K562 (cell line): ENCODE data around the gene MMP17. TPM values are rescaled to one million over a fixed set of nuclear protein-coding genes. Genes with fewer than 3 reads are reported as not detected.
A peak's percentile ranks its signal among the peaks of the same experiment; 100 is the strongest.

Source experiments
- ARNT ChIP-seq, 2 experiments: fragments of 450-650 bp; IDR thresholded peaks; 2 replicates each; pipeline ENCODE4 v1.6.1; 2016; ENCODE audit warnings: mild to moderate bottlenecking in 1 of 2
- CAMTA2 ChIP-seq: fragments of 250-450 bp; sonication (Bioruptor Pico); conservative IDR thresholded peaks from 2 replicates; pipeline ENCODE4 v1.5.1; 2022
- CC2D1A ChIP-seq: fragments of 450-650 bp; IDR thresholded peaks from 2 replicates; pipeline ENCODE4 v1.6.1; 2017; ENCODE audit warnings: mild to moderate bottlenecking
- CHD1 ChIP-seq: fragments of 200-600 bp; sonication (generic); IDR thresholded peaks from one replicate; pipeline ENCODE4 v1.6.1; 2012; ENCODE audit warnings: mild to moderate bottlenecking, moderate library complexity, low read length, inconsistent platforms
- CREM ChIP-seq: IDR thresholded peaks from 2 replicates; pipeline ENCODE4 v1.6.1; 2014; ENCODE audit warnings: antibody characterized with exemption, low read depth
- E2F6 ChIP-seq, 2 experiments: IDR thresholded peaks; 2 replicates each; pipeline ENCODE4 v1.6.1; 2011; ENCODE audit warnings: borderline replicate concordance in 1 of 2, control low read depth in 1 of 2, low read depth in 1 of 2, low read length in 1 of 2, mild to moderate bottlenecking in 1 of 2, mixed read lengths in 1 of 2, moderate library complexity in 1 of 2; ENCODE audit not compliant: insufficient read depth in 1 of 2, insufficient read length in 1 of 2, poor library complexity in 1 of 2, severe bottlenecking in 1 of 2; ENCODE audit errors: extremely low read depth in 1 of 2
- HMGN3 ChIP-seq: IDR thresholded peaks from 2 replicates; pipeline ENCODE4 v1.6.1; 2011; ENCODE audit warnings: borderline replicate concordance, low read depth, mild to moderate bottlenecking, mixed read lengths, low read length; ENCODE audit not compliant: insufficient read length; ENCODE audit errors: extremely low read depth
- MAZ ChIP-seq, 2 experiments: fragments of 450-650 bp in 1 of 2; sonication (generic) in 1 of 2; formaldehyde crosslinking; IDR thresholded peaks in 1 of 2; conservative IDR thresholded peaks in 1 of 2; 2 replicates each; pipeline versions ENCODE4 v1.4.0 to v1.5.0; 2020; ENCODE audit warnings: mild to moderate bottlenecking in 1 of 2, missing genetic modification reagents in 1 of 2
- MEF2A ChIP-seq: IDR thresholded peaks from 2 replicates; pipeline ENCODE4 v1.6.1; 2011; ENCODE audit warnings: low read depth, mild to moderate bottlenecking, low read length, moderate library complexity; ENCODE audit not compliant: control insufficient read depth
- MEIS2 ChIP-seq: fragments of 450-650 bp; IDR thresholded peaks from 2 replicates; pipeline ENCODE4 v1.6.1; 2014; ENCODE audit warnings: mild to moderate bottlenecking; ENCODE audit not compliant: partially characterized antibody
- NFIC ChIP-seq: fragments of 450-650 bp; IDR thresholded peaks from 2 replicates; pipeline ENCODE4 v1.6.1; 2017; ENCODE audit warnings: mild to moderate bottlenecking, inconsistent platforms
- NONO ChIP-seq, 2 experiments: fragments of 200-400 bp in 1 of 2; fragments of 450-650 bp in 1 of 2; formaldehyde crosslinking in 1 of 2; IDR thresholded peaks; 2 replicates each; pipeline ENCODE4 v1.6.1; 2017; ENCODE audit warnings: low read depth in 2 of 2, mild to moderate bottlenecking in 2 of 2, moderate library complexity in 2 of 2, low read length in 1 of 2
- PCBP1 ChIP-seq: fragments of 200-400 bp; formaldehyde crosslinking; IDR thresholded peaks from 2 replicates; pipeline ENCODE4 v1.6.1; 2018; ENCODE audit warnings: mild to moderate bottlenecking, low read depth, low read length; ENCODE audit not compliant: poor library complexity, severe bottlenecking
- PHF8 ChIP-seq: fragments of 200-600 bp; sonication (generic); IDR thresholded peaks from 2 replicates; pipeline ENCODE4 v1.6.1; 2012; ENCODE audit warnings: mixed run types, mild to moderate bottlenecking, inconsistent platforms, low read length, moderate library complexity, borderline replicate concordance
- POLR2B ChIP-seq: fragments of 450-650 bp; IDR thresholded peaks from 2 replicates; pipeline ENCODE4 v1.6.1; 2018; ENCODE audit warnings: low read depth; ENCODE audit not compliant: partially characterized antibody
- POLR2G ChIP-seq: fragments of 200-400 bp; formaldehyde crosslinking; IDR thresholded peaks from 2 replicates; pipeline ENCODE4 v1.6.1; 2017; ENCODE audit warnings: low read depth, mild to moderate bottlenecking, antibody characterized with exemption, low read length, moderate library complexity
- RBFOX2 ChIP-seq: fragments of 200-400 bp; formaldehyde crosslinking; IDR thresholded peaks from 2 replicates; pipeline ENCODE4 v1.6.1; 2017; ENCODE audit warnings: low read depth, mild to moderate bottlenecking, low read length, moderate library complexity
- SMAD1 ChIP-seq: fragments of 150-350 bp; IDR thresholded peaks from 2 replicates; pipeline ENCODE4 v1.6.1; 2014; ENCODE audit warnings: low read length, low read depth; ENCODE audit not compliant: partially characterized antibody
- SUPT5H ChIP-seq: fragments of 450-650 bp; IDR thresholded peaks from 2 replicates; pipeline ENCODE4 v1.6.1; 2016
- TAF1 ChIP-seq: IDR thresholded peaks from 2 replicates; pipeline ENCODE4 v1.6.1; 2011; ENCODE audit warnings: mild to moderate bottlenecking, low read length, moderate library complexity; ENCODE audit not compliant: insufficient read depth, control insufficient read depth, severe bottlenecking; ENCODE audit errors: extremely low read depth
- ZNF146 ChIP-seq: IDR thresholded peaks from one replicate; pipeline ENCODE4 v1.6.1; 2018; ENCODE audit warnings: missing compliant biosample characterization; ENCODE audit not compliant: unreplicated experiment
- ZSCAN29 ChIP-seq: fragments of 450-650 bp; IDR thresholded peaks from 2 replicates; pipeline ENCODE4 v1.6.1; 2017
- polyA plus RNA-seq, 8 experiments: library from polyadenylated mRNA; depleted of rRNA in 4 of 8; stranded (reverse) in 5 of 8; unstranded in 3 of 8; fragments of >200 nt; fragmentation: Nextera tagmentation in 2 of 8; fragmentation: Illumina TruSeq in 1 of 8; extraction: Ambion mirVana in 2 of 8; extraction: Trizol in 1 of 8; gene quantifications; 2 replicates each; pipeline versions ENCODE4 v1.2.1 to v1.2.3, GENCODE V29; 2011 to 2014; ENCODE audit warnings: inconsistent platforms in 1 of 8, missing spikeins in 1 of 8
- total RNA-seq, 7 experiments: library from RNA; depleted of rRNA in 6 of 7; stranded (reverse); fragments of >200 nt in 6 of 7; fragmentation: Illumina TruSeq in 2 of 7; extraction: Trizol in 2 of 7; gene quantifications; 2 replicates each; pipeline versions ENCODE4 v1.2.1 to v1.2.3, GENCODE V29; 2011 to 2021; ENCODE audit warnings: low replicate concordance in 1 of 7
- TF ChIP-seq, protein P1 (sequence below): fragments of 250-450 bp; sonication (Bioruptor Pico); IDR thresholded peaks from 2 replicates; pipeline ENCODE4 v1.9.0; 2021; ENCODE audit warnings: mild to moderate bottlenecking, inconsistent platforms
- TF ChIP-seq, protein P2 (sequence below), 3 experiments: fragments of 200-800 bp in 1 of 3; sonication (Bioruptor generic) in 1 of 3; sonication (generic) in 1 of 3; formaldehyde crosslinking in 1 of 3; IDR thresholded peaks; 2 replicates each; pipeline versions ENCODE4 v1.6.1 to v1.8.0; 2016 to 2022; ENCODE audit warnings: mild to moderate bottlenecking in 2 of 3, missing compliant biosample characterization in 2 of 3, missing genetic modification characterization in 2 of 3, missing genetic modification reagents in 1 of 3

Gene MMP17
- total and polyA plus RNA-seq, 9 of the 15 experiments (the other 6 are each of a cell fraction or from before 2014, with no cell fraction given): 1.1 to 21.2 (median 17.1) TPM; not detected in 2

GRCh38 chr12:131894313-131894860, 66.2 kb downstream of the MMP17 start, which contains the start of gene ULK1 (continued):
- no peak for TF ChIP-seq CC2D1A
- peak; percentile 55 for TF ChIP-seq SUPT5H
- TF ChIP-seq, protein P1, sequence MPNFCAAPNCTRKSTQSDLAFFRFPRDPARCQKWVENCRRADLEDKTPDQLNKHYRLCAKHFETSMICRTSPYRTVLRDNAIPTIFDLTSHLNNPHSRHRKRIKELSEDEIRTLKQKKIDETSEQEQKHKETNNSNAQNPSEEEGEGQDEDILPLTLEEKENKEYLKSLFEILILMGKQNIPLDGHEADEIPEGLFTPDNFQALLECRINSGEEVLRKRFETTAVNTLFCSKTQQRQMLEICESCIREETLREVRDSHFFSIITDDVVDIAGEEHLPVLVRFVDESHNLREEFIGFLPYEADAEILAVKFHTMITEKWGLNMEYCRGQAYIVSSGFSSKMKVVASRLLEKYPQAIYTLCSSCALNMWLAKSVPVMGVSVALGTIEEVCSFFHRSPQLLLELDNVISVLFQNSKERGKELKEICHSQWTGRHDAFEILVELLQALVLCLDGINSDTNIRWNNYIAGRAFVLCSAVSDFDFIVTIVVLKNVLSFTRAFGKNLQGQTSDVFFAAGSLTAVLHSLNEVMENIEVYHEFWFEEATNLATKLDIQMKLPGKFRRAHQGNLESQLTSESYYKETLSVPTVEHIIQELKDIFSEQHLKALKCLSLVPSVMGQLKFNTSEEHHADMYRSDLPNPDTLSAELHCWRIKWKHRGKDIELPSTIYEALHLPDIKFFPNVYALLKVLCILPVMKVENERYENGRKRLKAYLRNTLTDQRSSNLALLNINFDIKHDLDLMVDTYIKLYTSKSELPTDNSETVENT (CRISPR knock-in tag): peak; percentile 50; the same call in 1 of the 2 replicates
- TF ChIP-seq CREM: 0 out of 2 replicates have a peak, but pooled peaks have one; percentile 13
- peak; percentile 38 for TF ChIP-seq HMGN3
- TF ChIP-seq CAMTA2 (CRISPR knock-in tag): no peak
- TF ChIP-seq POLR2B: peak; percentile 38
- TF ChIP-seq ZSCAN29: peak; percentile 97
- TF ChIP-seq SMAD1: peak; percentile 40
- TF ChIP-seq NFIC: 0 out of 2 replicates have a peak, but pooled peaks have one; percentile 10
- TF ChIP-seq MEIS2: peak; percentile 59
- peak in 1 of 2 experiments; percentile 50; a peak in 2 of 4 replicates for TF ChIP-seq MAZ (CRISPR knock-in tag; conservative IDR thresholded peaks at IDR 0.05 in 1 of 2, IDR thresholded peaks at IDR 0.05 in 1 of 2)
- TF ChIP-seq ARNT (IDR thresholded peaks at IDR 0.05): no peak
- TF ChIP-seq CHD1: peak; percentile 47
- TF ChIP-seq RBFOX2: peak; percentile 84
- TF ChIP-seq PHF8: peak; percentile 80; the same call in 1 of the 2 replicates
- peak in 1 of 2 experiments; percentile 30 for TF ChIP-seq E2F6 (IDR thresholded peaks at IDR 0.05; ENCODE audit: borderline replicate concordance in 1 of 2, extremely low read depth in 1 of 2, insufficient read depth in 1 of 2, insufficient read length in 1 of 2, low read depth in 1 of 2, low read length in 1 of 2, poor library complexity in 1 of 2, severe bottlenecking in 1 of 2)
- no peak for TF ChIP-seq MEF2A
- TF ChIP-seq PCBP1: peak; percentile 57
- TF ChIP-seq ZNF146 (CRISPR knock-in tag): no peak
- TF ChIP-seq TAF1: peak; percentile 84
- peak in 1 of 2 experiments; percentile 48; a peak in 1 of 4 replicates for TF ChIP-seq NONO (IDR thresholded peaks at IDR 0.05; ENCODE audit: low read depth in 2 of 2, low read length in 1 of 2)
- TF ChIP-seq, protein P2, sequence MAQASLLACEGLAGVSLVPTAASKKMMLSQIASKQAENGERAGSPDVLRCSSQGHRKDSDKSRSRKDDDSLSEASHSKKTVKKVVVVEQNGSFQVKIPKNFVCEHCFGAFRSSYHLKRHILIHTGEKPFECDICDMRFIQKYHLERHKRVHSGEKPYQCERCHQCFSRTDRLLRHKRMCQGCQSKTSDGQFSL (CRISPR knock-in tag; IDR thresholded peaks at IDR 0.05): no peak
- TF ChIP-seq, protein P2 (tag; IDR thresholded peaks at IDR 0.05): no peak
- TF ChIP-seq POLR2G: peak; percentile 91
